ENCODE results near the gene PLCB4.

PLCB4 gene

GRCh38 chr20:9241721-9242427 is 173.0 kb downstream of the PLCB4 start:
- H3K9ac ChIP-seq (ENCODE audit: low read length): no peak overlapping the region
- no peak overlapping the region for H2BK120ac ChIP-seq (ENCODE audit: low read depth, low read length)
- no peak overlapping the region for H3K18ac ChIP-seq (ENCODE audit: low read depth in 1 of 2, low read length in 2 of 2)
- H2AFZ ChIP-seq (ENCODE audit: low read depth, low read length): no peak overlapping the region
- H2AK5ac ChIP-seq (ENCODE audit: low read length, severe bottlenecking): no peak overlapping the region
- H3K4me2 ChIP-seq (ENCODE audit: low read length, poor library complexity, severe bottlenecking): no peak overlapping the region
- H3K27ac ChIP-seq (ENCODE audit: low read length, poor library complexity, severe bottlenecking): peak overlapping the region; percentile 48
- H4K8ac ChIP-seq (ENCODE audit: low read length): no peak overlapping the region
- H3K4me1 ChIP-seq (ENCODE audit: control insufficient read depth, insufficient read depth, low read depth, low read length): peaks cover 13% of the 10 kb centered on the region
- peaks cover 24% of the 10 kb centered on the region for H3K79me1 ChIP-seq (replicated peaks; ENCODE audit: low read length, poor library complexity, severe bottlenecking)
- H2BK5ac ChIP-seq (ENCODE audit: low read depth, low read length, poor library complexity, severe bottlenecking): no peak overlapping the region
- no peak overlapping the region for H4K91ac ChIP-seq (ENCODE audit: low read length)
- H2BK12ac ChIP-seq (ENCODE audit: low read length in 2 of 2): no peak overlapping the region
- no peaks in the 10 kb centered on the region for H3K9me3 ChIP-seq (ENCODE audit: control insufficient read depth, low read length)
- H3K36me3 ChIP-seq (ENCODE audit: control insufficient read depth in 1 of 2, insufficient read depth in 2 of 2, low read depth in 1 of 2, low read length in 2 of 2): peaks cover 0 to 7% of the 10 kb centered on the region in 2 experiments
- no peak overlapping the region for H3K23ac ChIP-seq (ENCODE audit: low read length in 2 of 2)
- no peak overlapping the region for H3K4me3 ChIP-seq (ENCODE audit: insufficient read depth in 1 of 2, low read depth in 1 of 2, low read length in 2 of 2)
- no peak overlapping the region for H3K4ac ChIP-seq (ENCODE audit: low read depth in 1 of 2, low read length in 2 of 2)
- no peak overlapping the region for H2BK15ac ChIP-seq (ENCODE audit: low read depth, poor library complexity, severe bottlenecking)
- H3K14ac ChIP-seq (ENCODE audit: low read length in 2 of 2): no peak overlapping the region
- DNase-seq: no peak
- H3K27me3 ChIP-seq (ENCODE audit: control insufficient read depth in 1 of 2, insufficient read depth in 1 of 2, low read length in 2 of 2): no peaks in the 10 kb centered on the region
- 97% methylated on average over 3 of the region's 3 CpGs for WGBS

DNA sequence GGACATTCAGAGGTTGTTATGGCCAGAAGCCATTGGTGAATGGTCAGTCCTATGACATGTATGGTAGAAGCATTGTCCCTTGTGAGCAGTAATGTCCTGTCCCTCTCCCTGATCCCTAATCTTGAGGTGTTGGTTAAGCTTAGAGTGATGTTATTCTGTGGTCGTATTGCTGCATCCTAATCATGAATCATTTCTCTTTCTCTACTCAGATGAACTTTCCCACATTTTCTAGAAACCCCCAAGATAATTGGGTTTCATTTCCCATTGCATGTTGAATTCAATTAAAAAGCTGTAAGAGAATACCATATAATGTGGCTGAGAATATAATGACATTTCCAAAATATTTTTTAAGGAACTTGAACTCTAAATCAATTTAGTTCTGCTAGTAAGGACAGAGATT is 175.1 kb downstream of the PLCB4 start:
- Histone ChIP-seq H2BK12ac (ENCODE audit: low read length in 2 of 2) (no peak overlapping the region), H2BK120ac (ENCODE audit: low read depth, low read length) (no peak overlapping the region), H2AK5ac (ENCODE audit: low read length, severe bottlenecking) (no peak overlapping the region), H3K18ac (ENCODE audit: low read depth in 1 of 2, low read length in 2 of 2) (no peak overlapping the region), H3K14ac (ENCODE audit: low read length in 2 of 2) (no peak overlapping the region), H3K4me3 (ENCODE audit: insufficient read depth in 1 of 2, low read depth in 1 of 2, low read length in 2 of 2) (no peak overlapping the region), H3K9me3 (ENCODE audit: control insufficient read depth, low read length) (no peaks in the 10 kb centered on the region), H3K4me2 (ENCODE audit: low read length, poor library complexity, severe bottlenecking) (no peak overlapping the region), H3K9ac (ENCODE audit: low read length) (no peak overlapping the region), H3K23ac (ENCODE audit: low read length in 2 of 2) (no peak overlapping the region), H3K4me1 (ENCODE audit: control insufficient read depth, insufficient read depth, low read depth, low read length) (peaks cover 10% of the 10 kb centered on the region), H3K27me3 (ENCODE audit: control insufficient read depth in 1 of 2, insufficient read depth in 1 of 2, low read length in 2 of 2) (no peaks in the 10 kb centered on the region), H3K36me3 (ENCODE audit: control insufficient read depth in 1 of 2, insufficient read depth in 2 of 2, low read depth in 1 of 2, low read length in 2 of 2) (no peaks in the 10 kb centered on the region), H2BK15ac (ENCODE audit: low read depth, poor library complexity, severe bottlenecking) (no peak overlapping the region), H4K91ac (ENCODE audit: low read length) (no peak overlapping the region), H4K8ac (ENCODE audit: low read length) (no peak overlapping the region), H3K27ac (ENCODE audit: low read length, poor library complexity, severe bottlenecking) (no peak overlapping the region), H2AFZ (ENCODE audit: low read depth, low read length) (no peak overlapping the region), H2BK5ac (ENCODE audit: low read depth, low read length, poor library complexity, severe bottlenecking) (no peak overlapping the region), H3K4ac (ENCODE audit: low read depth in 1 of 2, low read length in 2 of 2) (no peak overlapping the region), H3K79me1 (replicated peaks; ENCODE audit: low read length, poor library complexity, severe bottlenecking) (peaks cover 18% of the 10 kb centered on the region)
- no CpG with 5 or more reads among the region's 1 CpG for WGBS
- DNase-seq: no peak

DNA sequence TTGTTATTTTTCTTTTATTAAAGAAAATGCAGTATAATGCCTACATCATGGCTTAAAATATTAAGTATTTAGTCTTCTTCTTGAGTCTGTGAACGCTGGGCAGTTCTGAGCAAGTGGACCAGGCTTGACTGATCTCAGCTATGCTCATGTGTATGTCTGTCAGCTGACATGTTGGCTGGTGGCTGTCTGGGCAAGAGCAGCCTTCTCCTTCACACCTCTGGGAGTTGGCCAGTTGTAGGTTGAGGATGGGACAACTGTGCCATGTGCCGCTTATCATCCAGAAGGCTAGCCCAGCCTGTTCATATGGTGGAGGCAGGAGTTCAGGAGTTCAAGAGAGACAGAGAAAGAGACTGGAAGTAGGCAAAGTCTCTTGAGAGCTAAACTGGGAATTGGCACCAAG is 175.9 kb downstream of the PLCB4 start:
- Histone ChIP-seq H3K18ac (ENCODE audit: low read depth in 1 of 2, low read length in 2 of 2) (no peak overlapping the region), H3K4me1 (ENCODE audit: control insufficient read depth, insufficient read depth, low read depth, low read length) (peaks cover 10% of the 10 kb centered on the region), H3K9me3 (ENCODE audit: control insufficient read depth, low read length) (no peaks in the 10 kb centered on the region), H2BK120ac (ENCODE audit: low read depth, low read length) (no peak overlapping the region), H2BK5ac (ENCODE audit: low read depth, low read length, poor library complexity, severe bottlenecking) (no peak overlapping the region), H2BK15ac (ENCODE audit: low read depth, poor library complexity, severe bottlenecking) (no peak overlapping the region), H2BK12ac (ENCODE audit: low read length in 2 of 2) (peak overlapping the region in 1 of 2 experiments; percentile 63), H3K23ac (ENCODE audit: low read length in 2 of 2) (no peak overlapping the region), H3K79me1 (replicated peaks; ENCODE audit: low read length, poor library complexity, severe bottlenecking) (peaks cover 18% of the 10 kb centered on the region), H3K4ac (ENCODE audit: low read depth in 1 of 2, low read length in 2 of 2) (no peak overlapping the region), H3K4me3 (ENCODE audit: insufficient read depth in 1 of 2, low read depth in 1 of 2, low read length in 2 of 2) (no peak overlapping the region), H4K8ac (ENCODE audit: low read length) (no peak overlapping the region), H2AFZ (ENCODE audit: low read depth, low read length) (no peak overlapping the region), H3K4me2 (ENCODE audit: low read length, poor library complexity, severe bottlenecking) (no peak overlapping the region), H3K9ac (ENCODE audit: low read length) (no peak overlapping the region), H3K14ac (ENCODE audit: low read length in 2 of 2) (no peak overlapping the region), H3K36me3 (ENCODE audit: control insufficient read depth in 1 of 2, insufficient read depth in 2 of 2, low read depth in 1 of 2, low read length in 2 of 2) (no peaks in the 10 kb centered on the region), H3K27me3 (ENCODE audit: control insufficient read depth in 1 of 2, insufficient read depth in 1 of 2, low read length in 2 of 2) (no peaks in the 10 kb centered on the region), H3K27ac (ENCODE audit: low read length, poor library complexity, severe bottlenecking) (no peak overlapping the region), H4K91ac (ENCODE audit: low read length) (no peak overlapping the region), H2AK5ac (ENCODE audit: low read length, severe bottlenecking) (no peak overlapping the region)
- WGBS: 97% methylated on average over 2 of the region's 2 CpGs
- no peak for DNase-seq

DNA sequence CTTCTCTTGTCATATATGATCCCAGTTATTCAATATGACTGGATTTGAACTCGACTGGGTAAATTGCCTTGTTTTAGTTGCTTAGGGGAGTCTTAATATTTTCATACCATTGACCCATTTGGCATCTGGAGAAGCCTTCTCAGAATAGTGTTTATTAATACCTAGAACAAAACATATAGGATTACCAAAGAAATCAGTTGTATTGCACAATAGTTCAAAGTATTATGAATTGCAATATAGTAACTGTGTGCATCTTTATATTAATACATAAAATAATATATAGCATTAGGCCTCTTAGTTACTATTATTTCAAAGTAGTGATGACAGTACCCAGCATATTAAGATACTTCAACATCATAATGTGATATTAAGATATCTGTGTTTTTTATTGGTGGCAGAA is 177.8 kb downstream of the PLCB4 start:
- H2AK5ac ChIP-seq (ENCODE audit: low read length, severe bottlenecking): no peak overlapping the region
- DNase-seq: no peak
- H3K9me3 ChIP-seq (ENCODE audit: control insufficient read depth, low read length): no peaks in the 10 kb centered on the region
- H3K36me3 ChIP-seq (ENCODE audit: control insufficient read depth in 1 of 2, insufficient read depth in 2 of 2, low read depth in 1 of 2, low read length in 2 of 2): no peaks in the 10 kb centered on the region
- H2BK5ac ChIP-seq (ENCODE audit: low read depth, low read length, poor library complexity, severe bottlenecking): no peak overlapping the region
- no peak overlapping the region for H3K23ac ChIP-seq (ENCODE audit: low read length in 2 of 2)
- H3K4me2 ChIP-seq (ENCODE audit: low read length, poor library complexity, severe bottlenecking): no peak overlapping the region
- no peak overlapping the region for H2BK15ac ChIP-seq (ENCODE audit: low read depth, poor library complexity, severe bottlenecking)
- H3K4me3 ChIP-seq (ENCODE audit: insufficient read depth in 1 of 2, low read depth in 1 of 2, low read length in 2 of 2): no peak overlapping the region
- H2BK120ac ChIP-seq (ENCODE audit: low read depth, low read length): no peak overlapping the region
- no CpG with 5 or more reads among the region's 1 CpG for WGBS
- H3K4me1 ChIP-seq (ENCODE audit: control insufficient read depth, insufficient read depth, low read depth, low read length): peaks cover 6% of the 10 kb centered on the region
- no peak overlapping the region for H4K91ac ChIP-seq (ENCODE audit: low read length)
- H3K79me1 ChIP-seq (replicated peaks; ENCODE audit: low read length, poor library complexity, severe bottlenecking): peaks cover 22% of the 10 kb centered on the region
- H3K27ac ChIP-seq (ENCODE audit: low read length, poor library complexity, severe bottlenecking): no peak overlapping the region
- H3K27me3 ChIP-seq (ENCODE audit: control insufficient read depth in 1 of 2, insufficient read depth in 1 of 2, low read length in 2 of 2): no peaks in the 10 kb centered on the region
- H2AFZ ChIP-seq (ENCODE audit: low read depth, low read length): no peak overlapping the region
- no peak overlapping the region for H3K14ac ChIP-seq (ENCODE audit: low read length in 2 of 2)
- H3K4ac ChIP-seq (ENCODE audit: low read depth in 1 of 2, low read length in 2 of 2): no peak overlapping the region
- no peak overlapping the region for H2BK12ac ChIP-seq (ENCODE audit: low read length in 2 of 2)
- H3K18ac ChIP-seq (ENCODE audit: low read depth in 1 of 2, low read length in 2 of 2): no peak overlapping the region
- H3K9ac ChIP-seq (ENCODE audit: low read length): no peak overlapping the region
- H4K8ac ChIP-seq (ENCODE audit: low read length): no peak overlapping the region
